Adrenal gland (tissue), 12 donors: ENCODE measurements around the gene CYP19A1. TPM values are rescaled to one million over a fixed set of nuclear protein-coding genes. Genes with fewer than 3 reads are reported as not detected.

Source experiments
- DNase-seq, 7 donors: peaks; one replicate each; pipeline ENCODE4 v3.0.0-alpha.2; 2019 to 2020
- H3K27ac ChIP-seq, 5 donors: fragments of 200-600 bp; sonication (generic) in 4 of 5; 1 replicate in 3 of 5; 2 replicates in 2 of 5; pipeline versions ENCODE4 v1.5.1 to v1.8.0; 2016 to 2020; ENCODE audit warnings: mild to moderate bottlenecking in 1 of 5
- H3K27me3 ChIP-seq: fragments of 200-600 bp; 2 replicates; pipeline ENCODE4 v1.8.0; 2021
- H3K36me3 ChIP-seq, 2 donors: fragments of 200-600 bp; replicated peaks in 1 of 2; 1 replicate in 1 of 2; 2 replicates in 1 of 2; pipeline versions ENCODE4 v1.5.1 to v1.8.0; 2018 to 2022
- H3K4me1 ChIP-seq, 2 donors: fragments of 200-600 bp; replicated peaks in 1 of 2; 1 replicate in 1 of 2; 2 replicates in 1 of 2; pipeline versions ENCODE4 v1.5.1 to v1.8.0; 2018 to 2021
- H3K4me3 ChIP-seq, 4 donors: fragments of 200-600 bp; sonication (generic) in 3 of 4; one replicate each; pipeline ENCODE4 v1.5.1; 2016 to 2018
- H3K9me3 ChIP-seq, 3 donors: fragments of 200-600 bp; sonication (generic) in 1 of 3; replicated peaks in 1 of 3; 1 replicate in 2 of 3; 2 replicates in 1 of 3; pipeline versions ENCODE4 v1.5.1 to v1.8.0; 2016 to 2021
- POLR2A ChIP-seq, 2 donors: fragments of 450-650 bp; IDR thresholded peaks; one replicate each; pipeline ENCODE4 v1.6.1; 2017; ENCODE audit warnings: antibody characterized with exemption in 2 of 2, mild to moderate bottlenecking in 2 of 2, moderate library complexity in 1 of 2
- WGBS, 4 donors: extraction: QIAGEN DNeasy Blood & Tissue Kit in 2 of 4; methylation state at CpG; one replicate each; pipeline versions ENCODE4 v1.1.5 to v1.1.7; 2013 to 2017; 5-methylcytosine and 5-hydroxymethylcytosine counted together
- intact Hi-C, 2 donors: fragments of 100-400 bp; cut with DNase I; formaldehyde crosslinking; loops; one replicate each; pipeline versions ENCODE4 v1.14.1 to v1.15.0; 2022 to 2023
- polyA plus RNA-seq, 3 donors: library from polyadenylated mRNA; stranded (reverse); fragments of 200-250 nt in 2 of 3; fragments of 350-450 nt in 1 of 3; fragmentation: Illumina TruSeq in 1 of 3; extraction: RNeasy Lipid Tissue Mini Kit (QIAGEN cat#74804) in 1 of 3; gene quantifications; one replicate each; pipeline ENCODE4 v1.2.3, GENCODE V29; 2013 to 2014
- total RNA-seq, 9 donors: library from RNA; depleted of rRNA in 4 of 9; stranded (reverse); fragments of >200 nt in 4 of 9; fragments of 120-200 nt in 1 of 9; fragmentation: NEBNext Ultra II Directional in 1 of 9; extraction: Animal tissue kit (Norgen Biotek cat#: 25700) in 1 of 9; gene quantifications; one replicate each; pipeline versions ENCODE4 v1.1.0 to v1.2.4, GENCODE V29; 2013 to 2023
- TF ChIP-seq, protein P1 (sequence below), 6 experiments: fragments of 450-650 bp in 4 of 6; fragments of 200-600 bp in 2 of 6; sonication (generic) in 1 of 6; IDR thresholded peaks; 1 replicate in 5 of 6; 2 replicates in 1 of 6; pipeline versions ENCODE4 v1.5.1 to v1.8.0; 2016 to 2021; ENCODE audit warnings: antibody characterized with exemption in 6 of 6, mild to moderate bottlenecking in 2 of 6, moderate library complexity in 1 of 6
- donor health status: healthy with polysubstance abuse.
- donor health status: Bipolar disorder and iron deficiency.
- donor health status: DM: yes; HTN: yes; CAD: no.
- donor health status: DM: no; HTN: no; CAD: no.
- donor health status: DM: no; HTN: no; CAD: no.
- donor health status: DM: yes; HTN: yes; CAD: no.

The CYP19A1 gene
- total and polyA plus RNA-seq, 12 donors: 0.41 to 21.6 (median 1.3) TPM

DNA sequence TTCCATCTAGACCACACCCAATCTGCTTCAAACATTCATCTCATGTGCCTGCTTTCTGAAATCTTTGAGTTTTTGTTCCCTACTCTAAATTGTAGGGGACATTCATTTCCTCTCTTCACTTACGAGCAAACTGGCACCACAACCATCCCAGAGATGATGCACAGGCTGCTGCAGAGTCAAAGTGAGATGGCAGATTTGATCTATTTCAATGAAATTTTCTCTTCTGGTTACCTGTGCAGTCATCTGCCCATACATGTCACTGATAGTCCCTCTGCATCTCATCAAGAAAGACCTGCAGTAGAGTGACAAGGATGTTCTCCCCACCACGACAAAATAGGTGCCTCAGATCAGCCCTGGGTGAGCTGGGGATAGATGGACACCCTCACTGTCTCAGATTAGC, 125.5 kb downstream of the CYP19A1 start:
- TF ChIP-seq, protein P1, sequence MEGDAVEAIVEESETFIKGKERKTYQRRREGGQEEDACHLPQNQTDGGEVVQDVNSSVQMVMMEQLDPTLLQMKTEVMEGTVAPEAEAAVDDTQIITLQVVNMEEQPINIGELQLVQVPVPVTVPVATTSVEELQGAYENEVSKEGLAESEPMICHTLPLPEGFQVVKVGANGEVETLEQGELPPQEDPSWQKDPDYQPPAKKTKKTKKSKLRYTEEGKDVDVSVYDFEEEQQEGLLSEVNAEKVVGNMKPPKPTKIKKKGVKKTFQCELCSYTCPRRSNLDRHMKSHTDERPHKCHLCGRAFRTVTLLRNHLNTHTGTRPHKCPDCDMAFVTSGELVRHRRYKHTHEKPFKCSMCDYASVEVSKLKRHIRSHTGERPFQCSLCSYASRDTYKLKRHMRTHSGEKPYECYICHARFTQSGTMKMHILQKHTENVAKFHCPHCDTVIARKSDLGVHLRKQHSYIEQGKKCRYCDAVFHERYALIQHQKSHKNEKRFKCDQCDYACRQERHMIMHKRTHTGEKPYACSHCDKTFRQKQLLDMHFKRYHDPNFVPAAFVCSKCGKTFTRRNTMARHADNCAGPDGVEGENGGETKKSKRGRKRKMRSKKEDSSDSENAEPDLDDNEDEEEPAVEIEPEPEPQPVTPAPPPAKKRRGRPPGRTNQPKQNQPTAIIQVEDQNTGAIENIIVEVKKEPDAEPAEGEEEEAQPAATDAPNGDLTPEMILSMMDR (IDR thresholded peaks at IDR 0.05): no peak
- TF ChIP-seq POLR2A (IDR thresholded peaks at IDR 0.05): no peak
- no peak for DNase-seq
- H3K9me3 ChIP-seq: no peaks in the 10 kb centered on the region
- intact Hi-C loops: no loop called here
- H3K27ac ChIP-seq: no peak overlapping the region
- 74 to 85% (median 84%) methylated on average over 2 of the region's 2 CpGs for WGBS, 4 donors
- H3K36me3 ChIP-seq: no peaks in the 10 kb centered on the region
- H3K27me3 ChIP-seq: no peaks in the 10 kb centered on the region
- H3K4me3 ChIP-seq: no peak overlapping the region
- no peaks in the 10 kb centered on the region for H3K4me1 ChIP-seq

DNA sequence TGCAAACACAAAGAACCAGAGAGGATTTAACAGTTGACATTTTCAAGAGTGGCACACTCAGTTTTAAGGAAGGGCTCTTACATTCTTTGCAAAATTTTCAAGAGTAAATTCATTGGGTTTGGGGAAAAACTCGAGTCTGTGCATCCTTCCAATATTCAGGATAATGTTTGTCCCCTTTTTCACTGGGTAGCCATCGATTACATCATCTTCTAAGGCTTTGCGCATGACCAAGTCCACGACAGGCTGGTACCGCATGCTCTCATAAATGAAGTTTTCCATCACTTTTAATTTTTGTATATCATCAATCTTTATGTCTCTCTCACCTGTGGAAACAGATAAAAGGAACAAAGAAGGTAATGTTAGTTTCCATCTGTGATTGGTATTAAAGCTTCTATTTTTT, 126.2 kb downstream of the CYP19A1 start:
- no peaks in the 10 kb centered on the region for H3K4me1 ChIP-seq
- TF ChIP-seq, protein P1 (IDR thresholded peaks at IDR 0.05): no peak
- no peak for TF ChIP-seq POLR2A (IDR thresholded peaks at IDR 0.05)
- H3K36me3 ChIP-seq: no peaks in the 10 kb centered on the region
- H3K9me3 ChIP-seq: no peaks in the 10 kb centered on the region
- H3K27ac ChIP-seq: no peak overlapping the region
- 72 to 83% (median 81%) methylated on average over 5 of the region's 5 CpGs for WGBS, 4 donors
- H3K4me3 ChIP-seq: no peak overlapping the region
- no peaks in the 10 kb centered on the region for H3K27me3 ChIP-seq
- DNase-seq: no peak
- intact Hi-C loops: no loop called here

DNA sequence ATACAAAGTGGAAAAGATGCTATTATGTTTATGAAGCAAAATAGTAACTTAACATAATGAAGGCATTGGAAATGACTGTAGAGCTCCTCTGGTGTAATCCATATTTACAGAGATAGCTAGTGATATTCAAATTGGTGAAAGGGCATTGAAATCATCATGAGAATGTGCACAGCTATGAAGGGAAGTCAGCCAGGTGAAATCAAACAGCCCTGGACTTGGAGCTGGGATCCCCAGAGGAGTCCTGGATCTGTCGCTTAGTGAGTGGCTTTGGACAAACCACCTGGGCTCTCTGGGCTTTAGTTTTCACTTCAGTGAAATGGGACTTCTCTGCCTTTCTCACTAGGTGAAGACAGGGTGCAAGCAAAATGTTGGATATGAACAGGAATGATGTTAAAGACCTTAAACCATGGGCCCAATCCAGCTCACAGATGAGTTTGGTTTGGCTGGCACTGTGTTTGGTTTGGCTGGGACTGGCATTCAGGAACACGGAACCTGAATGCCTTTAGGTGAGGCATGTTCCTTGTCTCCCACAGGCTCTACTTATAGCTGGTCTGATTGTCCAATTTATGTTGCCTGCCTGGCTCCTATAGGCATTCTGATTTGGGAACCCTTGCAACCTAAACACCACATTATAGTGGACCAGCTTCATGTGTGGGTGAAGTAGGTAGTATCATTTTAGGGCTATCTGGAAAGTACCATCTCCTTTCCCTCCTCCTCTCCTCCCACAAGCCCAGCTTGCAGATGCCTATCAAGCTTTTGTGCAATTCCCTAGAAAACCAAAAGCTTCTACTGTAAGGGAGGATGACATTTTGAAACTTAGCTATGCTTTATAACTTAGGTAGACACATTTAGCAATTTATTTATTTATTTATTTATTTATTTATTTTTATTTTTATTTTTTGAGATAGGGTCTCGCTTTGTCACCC, 133.1 kb downstream of the CYP19A1 start:
- Histone ChIP-seq H3K4me3 (no peak overlapping the region), H3K36me3 (no peaks in the 10 kb centered on the region), H3K27ac (no peak overlapping the region), H3K4me1 (no peaks in the 10 kb centered on the region), H3K9me3 (no peaks in the 10 kb centered on the region), H3K27me3 (no peaks in the 10 kb centered on the region)
- TF ChIP-seq, protein P1 (IDR thresholded peaks at IDR 0.05): no peak
- TF ChIP-seq POLR2A (IDR thresholded peaks at IDR 0.05): no peak
- no peak for DNase-seq
- intact Hi-C loops: no loop called here
- 68 to 85% (median 81%) methylated on average over 3 of the region's 3 CpGs for WGBS, 4 donors

DNA sequence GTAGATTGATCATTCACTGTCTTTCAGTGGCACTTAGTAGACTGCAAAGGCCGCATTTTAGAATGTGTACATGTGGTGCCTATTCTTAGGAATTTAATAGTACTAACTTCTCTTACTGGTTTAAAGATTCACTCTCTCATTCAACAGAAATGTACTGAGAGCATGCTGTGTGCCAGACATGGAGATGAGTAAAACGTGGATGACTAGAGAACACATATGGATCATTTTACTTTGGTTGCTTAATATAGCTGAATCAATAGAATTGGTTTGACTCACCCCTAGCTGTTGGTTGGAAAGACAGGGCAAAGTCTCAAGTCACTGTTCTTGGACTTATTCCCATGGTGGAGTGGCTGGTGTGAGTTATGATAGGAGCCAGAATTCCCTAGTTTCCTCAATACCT, 134.6 kb downstream of the CYP19A1 start:
- TF ChIP-seq POLR2A (IDR thresholded peaks at IDR 0.05): no peak
- TF ChIP-seq, protein P1 (IDR thresholded peaks at IDR 0.05): no peak

More for the DNA sequence above, 134.6 kb downstream of the CYP19A1 start:
- no peak for DNase-seq
- no peaks in the 10 kb centered on the region for H3K36me3 ChIP-seq
- no peaks in the 10 kb centered on the region for H3K4me1 ChIP-seq
- H3K27me3 ChIP-seq: no peaks in the 10 kb centered on the region
- H3K27ac ChIP-seq: no peak overlapping the region
- H3K4me3 ChIP-seq: no peak overlapping the region
- 62 to 78% (median 67%) methylated on average over 2 of the region's 2 CpGs for WGBS, 4 donors
- intact Hi-C loops: no loop called here
- no peaks in the 10 kb centered on the region for H3K9me3 ChIP-seq
